ENCODE measurements around the gene GSTA3. TPM values are rescaled to one million over a fixed set of nuclear protein-coding genes. Genes with fewer than 3 reads are reported as not detected.

Gene GSTA3
- total and polyA plus RNA-seq, 2 of the 4 experiments (the other 2 are of a cell fraction), result not detected

- Histone ChIP-seq H4K5ac (ENCODE audit: low read depth, low read length) (no peak overlapping the region), H4K20me1 (ENCODE audit: insufficient read depth, low read length) (no peaks in the 10 kb centered on the region), H3K14ac (replicated peaks; ENCODE audit: low read depth, low read length) (no peak overlapping the region), H3K27me3 (ENCODE audit: control insufficient read depth, insufficient read depth, low read length) (peaks cover 9% of the 10 kb centered on the region), H3K18ac (ENCODE audit: low read depth, low read length) (no peak overlapping the region), H3K56ac (ENCODE audit: extremely low read depth, insufficient read depth, low read length) (no peak overlapping the region), H3K9ac (ENCODE audit: low read depth, low read length) (no peak overlapping the region), H2AK9ac (replicated peaks; ENCODE audit: low read depth, low read length, poor library complexity) (no peak overlapping the region), H3K4me1 (ENCODE audit: control insufficient read depth, insufficient read depth, low read length) (no peaks in the 10 kb centered on the region), H2BK120ac (ENCODE audit: low read depth, low read length) (no peak overlapping the region), H3K9me1 (ENCODE audit: insufficient read depth, low read length) (no peaks in the 10 kb centered on the region), H3K23ac (ENCODE audit: low read depth, low read length) (no peak overlapping the region), H2BK15ac (ENCODE audit: low read depth, low read length) (no peak overlapping the region), H2BK20ac (ENCODE audit: low read depth, low read length) (no peak overlapping the region), H3K36me3 (ENCODE audit: control insufficient read depth, insufficient read depth, low read length) (no peaks in the 10 kb centered on the region), H3K4me2 (ENCODE audit: low read depth, low read length) (no peak overlapping the region), H3K4me3 (ENCODE audit: insufficient read depth, low read depth, low read length) (no peak overlapping the region), H2AK5ac (ENCODE audit: low read depth, low read length) (no peak overlapping the region), H4K8ac (ENCODE audit: low read depth in 2 of 2, low read length in 2 of 2) (no peak overlapping the region), H3K4ac (ENCODE audit: low read depth, low read length) (no peak overlapping the region), H3K79me1 (ENCODE audit: low read depth in 1 of 2, low read length in 2 of 2) (no peaks in the 10 kb centered on the region), H2BK5ac (ENCODE audit: low read depth, low read length, poor library complexity, severe bottlenecking) (no peak overlapping the region), H4K91ac (ENCODE audit: insufficient read depth, low read depth, low read length) (no peak overlapping the region), H2AFZ (replicated peaks; ENCODE audit: low read length, poor library complexity) (no peak overlapping the region), H3K27ac (ENCODE audit: insufficient read depth, low read length) (no peak overlapping the region), H3K9me3 (ENCODE audit: control insufficient read depth, insufficient read depth, low read length) (peaks cover 4% of the 10 kb centered on the region)
- dilution Hi-C loops (cut with HindIII; ENCODE audit: low sequenced_read_pairs, unreplicated experiment), result no loop called here
- intact Hi-C loops (cut with micrococcal nuclease), result no loop called here
- no TSS peak for BruUV-seq (replicated peaks)
- ChIA-PET CTCF (no interaction called here), POLR2A (ENCODE audit: unreplicated experiment) (no interaction called here)
- no CpG with 5 or more reads among the region's 8 CpGs for WGBS, 2 experiments (ENCODE audit: extremely low coverage in 2 of 2, insufficient read length in 1 of 2)
- DNase-seq (no peak), ATAC-seq (ENCODE audit: low read depth) (no peak)
- no peak for TF ChIP-seq BHLHE40 (IDR thresholded peaks at IDR 0.05; ENCODE audit: low read depth, low read length)
- TF ChIP-seq CEBPB (IDR thresholded peaks at IDR 0.05; ENCODE audit: low read depth, low read length), result peak; percentile 40
- in situ Hi-C loops (cut with MboI; ENCODE audit: low sequenced_read_pairs), result no loop called here
Observed at GRCh38 chr6:52958546-52959255, 49.2 kb upstream of the GSTA3 start.

Data from IMR-90 (cell line).